GM12878 (cell line): ENCODE results near the gene TUBA3E. TPM values are rescaled to one million over a fixed set of nuclear protein-coding genes. Genes with fewer than 3 reads are reported as not detected.

Experiments
- ATAC-seq: fragments of 200-7000 bp; cut with Tn5 transposase; 3 replicates; pipeline ENCODE4 v1.9.1; 2020; ENCODE audit warnings: mild to moderate bottlenecking, moderate library complexity
- BruUV-seq: library from RNA; stranded (reverse); fragments of 400-500 nt; replicated peaks from 2 replicates; lab custom pipeline; 2021; lab: Mats Ljungman, UMichigan
- CTCF ChIA-PET: fragments of 300-600 bp; sonication (Branson Sonifier 250); formaldehyde crosslinking; extraction: SDS; loops from one replicate; lab custom pipeline; 2021; ENCODE audit warnings: inconsistent platforms; lab: Yijun Ruan, JAX
- POLR2A ChIA-PET: fragments of 350-600 bp; formaldehyde crosslinking; extraction: SDS; loops from one replicate; lab custom pipeline; 2021; ENCODE audit warnings: inconsistent platforms; lab: Charles Lee
- RAD21 ChIA-PET: fragments of 300-600 bp; sonication (Branson Sonifier 250); formaldehyde crosslinking; loops from one replicate; lab custom pipeline; 2023; ENCODE audit warnings: antibody characterized with exemption; ENCODE audit not compliant: unreplicated experiment; lab: Charles Lee
- SMC1A ChIA-PET: fragments of 300-600 bp; sonication (Branson Sonifier 250); formaldehyde crosslinking; loops from one replicate; lab custom pipeline; 2023; ENCODE audit not compliant: unreplicated experiment, uncharacterized antibody; lab: Charles Lee
- DNase-seq: peaks from one replicate; pipeline ENCODE4 v3.0.0-alpha.2; 2011; ENCODE audit warnings: low read depth, low spot score
- FAIRE-seq: peaks from 3 replicates; lab custom pipeline; 2011; peaks lifted over from hg19 to GRCh38; lab: Jason Lieb, UNC
- H2AFZ ChIP-seq: 2 replicates; pipeline ENCODE4 v1.6.0; 2011; ENCODE audit warnings: low read depth, low read length, control low read depth; ENCODE audit not compliant: control insufficient read depth
- H3K27ac ChIP-seq: 2 replicates; pipeline ENCODE4 v1.5.1; 2011; ENCODE audit warnings: control low read depth; ENCODE audit not compliant: control insufficient read depth, insufficient read depth
- H3K27me3 ChIP-seq, 2 experiments: replicated peaks in 1 of 2; 2 replicates each; pipeline versions ENCODE4 v1.6.0 to v1.6.1; 2011; ENCODE audit warnings: low read length in 1 of 2; ENCODE audit not compliant: control insufficient read depth in 2 of 2, insufficient read depth in 2 of 2
- H3K36me3 ChIP-seq, 2 experiments: 2 replicates each; pipeline ENCODE4 v1.5.1; 2011; ENCODE audit warnings: low read length in 1 of 2; ENCODE audit not compliant: control insufficient read depth in 2 of 2, insufficient read depth in 2 of 2
- H3K4me1 ChIP-seq: 2 replicates; pipeline ENCODE4 v1.6.1; 2011; ENCODE audit warnings: mild to moderate bottlenecking, low read length, moderate library complexity, mixed read lengths; ENCODE audit not compliant: control insufficient read depth, insufficient read depth
- H3K4me2 ChIP-seq: 2 replicates; pipeline ENCODE4 v1.6.0; 2011; ENCODE audit warnings: control low read depth; ENCODE audit not compliant: control insufficient read depth, insufficient read depth
- H3K4me3 ChIP-seq: fragments of 200-600 bp; sonication (generic); 2 replicates; pipeline ENCODE4 v1.5.1; 2016
- H3K79me2 ChIP-seq: 2 replicates; pipeline ENCODE4 v1.6.0; 2011; ENCODE audit warnings: low read length; ENCODE audit not compliant: control insufficient read depth, insufficient read depth
- H3K9ac ChIP-seq: 2 replicates; pipeline ENCODE4 v1.8.0; 2011; ENCODE audit warnings: low read length, control low read depth, mixed read lengths; ENCODE audit not compliant: control insufficient read depth, insufficient read depth
- H3K9me3 ChIP-seq: replicated peaks from 3 replicates; pipeline ENCODE4 v1.5.1; 2011; ENCODE audit warnings: mild to moderate bottlenecking, low read length; ENCODE audit not compliant: control insufficient read depth, insufficient read depth
- H4K20me1 ChIP-seq: 2 replicates; pipeline ENCODE4 v1.6.0; 2011; ENCODE audit not compliant: control insufficient read depth, insufficient read depth
- CEBPB ChIP-seq, 2 experiments: fragments of 150-350 bp in 1 of 2; IDR thresholded peaks; 2 replicates each; pipeline ENCODE4 v1.6.1; 2012 to 2014; ENCODE audit warnings: low read depth in 2 of 2, low read length in 2 of 2, borderline replicate concordance in 1 of 2, inconsistent platforms in 1 of 2
- CREB1 ChIP-seq: IDR thresholded peaks from 2 replicates; pipeline ENCODE4 v1.6.1; 2012; ENCODE audit warnings: low read depth, mild to moderate bottlenecking, inconsistent platforms
- IKZF1 ChIP-seq: fragments of 450-650 bp; conservative IDR thresholded peaks from 2 replicates; pipeline ENCODE4 v1.6.1; 2017; ENCODE audit warnings: antibody characterized with exemption, mild to moderate bottlenecking
- NFYA ChIP-seq: IDR thresholded peaks from 2 replicates; pipeline ENCODE4 v1.6.1; 2011; ENCODE audit warnings: low read depth, mild to moderate bottlenecking, low read length, improper control_type of control experiment, borderline replicate concordance
- NKRF ChIP-seq: fragments of 450-650 bp; conservative IDR thresholded peaks from 2 replicates; pipeline ENCODE4 v1.6.1; 2017; ENCODE audit warnings: mild to moderate bottlenecking, moderate library complexity
- SMARCA5 ChIP-seq: fragments of 450-650 bp; IDR thresholded peaks from 2 replicates; pipeline ENCODE4 v1.6.1; 2017; ENCODE audit warnings: mild to moderate bottlenecking
- STAT3 ChIP-seq: IDR thresholded peaks from 2 replicates; pipeline ENCODE4 v1.6.1; 2011; ENCODE audit warnings: low read depth, low read length, improper control_type of control experiment
- TCF3 ChIP-seq: IDR thresholded peaks from 2 replicates; pipeline ENCODE4 v1.6.1; 2012; ENCODE audit warnings: low read depth, mild to moderate bottlenecking, low read length, borderline replicate concordance; ENCODE audit not compliant: insufficient read depth
- ZNF207 ChIP-seq: fragments of 450-650 bp; IDR thresholded peaks from 2 replicates; pipeline ENCODE4 v1.6.1; 2014; ENCODE audit warnings: antibody characterized with exemption, mild to moderate bottlenecking, borderline replicate concordance
- ZNF384 ChIP-seq: IDR thresholded peaks from 2 replicates; pipeline ENCODE4 v1.6.1; 2012; ENCODE audit warnings: low read depth, mild to moderate bottlenecking, low read length, improper control_type of control experiment, borderline replicate concordance
- WGBS: methylation state at CpG from one replicate; pipeline ENCODE4 v1.1.6; 2016; ENCODE audit warnings: low lambda C conversion rate; ENCODE audit not compliant: insufficient replicate concordance, insufficient coverage; ENCODE audit errors: missing lambda C conversion rate; 5-methylcytosine and 5-hydroxymethylcytosine counted together
- in situ Hi-C: fragments of 300-500 bp; cut with MboI; formaldehyde crosslinking; loops from 9 replicates; pipeline ENCODE4 v1.14.3; 2018; ENCODE audit warnings: mixed read lengths
- intact Hi-C: fragments of 100-400 bp; cut with micrococcal nuclease; formaldehyde crosslinking; loops from one replicate; pipeline ENCODE4 v1.14.2; 2022; ENCODE audit not compliant: unreplicated experiment
- polyA plus RNA-seq, 11 experiments: library from polyadenylated mRNA; depleted of rRNA in 4 of 11; unstranded in 6 of 11; stranded (reverse) in 5 of 11; fragments of >200 nt; fragmentation: Nextera tagmentation in 4 of 11; fragmentation: Illumina TruSeq in 1 of 11; extraction: Ambion mirVana in 4 of 11; extraction: Trizol in 1 of 11; gene quantifications; 1 replicate in 1 of 11; 2 replicates in 10 of 11; pipeline versions ENCODE4 v1.2.1 to v1.2.3, GENCODE V29; 2011 to 2016; ENCODE audit warnings: inconsistent platforms in 2 of 11, missing spikeins in 2 of 11, low read depth in 1 of 11
- total RNA-seq, 4 experiments: library from RNA; depleted of rRNA in 3 of 4; stranded (reverse); fragments of >200 nt in 3 of 4; fragmentation: Illumina TruSeq in 1 of 4; extraction: Trizol in 1 of 4; gene quantifications; 2 replicates each; pipeline versions ENCODE4 v1.2.1 to v1.2.3, GENCODE V29; 2013 to 2021

Gene TUBA3E
- total and polyA plus RNA-seq, 10 of the 15 experiments (the other 5 are each of a cell fraction or from before 2014, with no cell fraction given), result not detected

GRCh38 chr2:130245976-130246375 is 47.7 kb upstream of the TUBA3E start:
- WGBS, result 53% methylated on average over 3 of the region's 3 CpGs
- no peak overlapping the region for H3K27ac ChIP-seq
- H3K79me2 ChIP-seq, result no peaks in the 10 kb centered on the region
- H3K4me1 ChIP-seq, result no peaks in the 10 kb centered on the region
- intact Hi-C loops, result no loop called here
- in situ Hi-C loops, result no loop called here
- H3K36me3 ChIP-seq, result no peaks in the 10 kb centered on the region
- ChIA-PET SMC1A (no interaction called here), RAD21 (no interaction called here), CTCF (no interaction called here), POLR2A (no interaction called here)
- no peak overlapping the region for H3K9ac ChIP-seq
- no peak overlapping the region for H2AFZ ChIP-seq
- H4K20me1 ChIP-seq, result no peaks in the 10 kb centered on the region
- no peak for FAIRE-seq
- no peak for DNase-seq
- no peak for TF ChIP-seq TCF3
- no peak for TF ChIP-seq SMARCA5
- no peak for TF ChIP-seq STAT3
- TF ChIP-seq ZNF384, result no peak
- TF ChIP-seq NFYA, result no peak
- no peak for TF ChIP-seq ZNF207
- TF ChIP-seq IKZF1, result no peak
- no peak for TF ChIP-seq CEBPB (IDR thresholded peaks at IDR 0.05; ENCODE audit: borderline replicate concordance in 1 of 2, low read depth in 2 of 2, low read length in 2 of 2)
- no peak for TF ChIP-seq CREB1
- no peak for TF ChIP-seq NKRF
- no peak overlapping the region for H3K4me3 ChIP-seq
- no peak for ATAC-seq
- no peak overlapping the region for H3K4me2 ChIP-seq
- BruUV-seq, result no TSS peak
- no peaks in the 10 kb centered on the region for H3K9me3 ChIP-seq
- no peaks in the 10 kb centered on the region; a peak in 1 of 4 replicates for H3K27me3 ChIP-seq
